SU-DHL-6 (cell line): Measurements from ENCODE around the gene TMEM221.

Experiments
- CTCF ChIP-seq: fragments of 200-600 bp; sonication (generic); IDR thresholded peaks from one replicate; pipeline ENCODE4 v1.5.1; 2017; ENCODE audit warnings: antibody characterized with exemption, mild to moderate bottlenecking, low read length, moderate library complexity; ENCODE audit not compliant: insufficient read depth, poor library complexity, severe bottlenecking
- EZH2phosphoT487 ChIP-seq: fragments of 200-600 bp; sonication (generic), shearing (Covaris generic); conservative IDR thresholded peaks from 2 replicates; pipeline ENCODE4 v1.6.1; 2018; ENCODE audit warnings: mild to moderate bottlenecking, antibody characterized with exemption, low read length, moderate library complexity, mixed read lengths

GRCh38 chr19:17454576-17455071, 6.2 kb upstream of the TMEM221 start:
- no peak for TF ChIP-seq CTCF
- no peak for TF ChIP-seq EZH2phosphoT487
